Endodermal cell (in vitro differentiated cells): ENCODE measurements around the gene TARBP2. TPM values are rescaled to one million over a fixed set of nuclear protein-coding genes. Genes with fewer than 3 reads are reported as not detected.
A peak's percentile ranks its signal among the peaks of the same experiment; 100 is the strongest.

Source experiments
- DNase-seq: peaks from one replicate; pipeline ENCODE4 v3.0.0-alpha.2; 2017
- H3K27ac ChIP-seq: 2 replicates; pipeline ENCODE4 v1.5.1; 2013; ENCODE audit warnings: mild to moderate bottlenecking, low read depth, low read length, moderate library complexity
- H3K27me3 ChIP-seq: 2 replicates; pipeline ENCODE4 v1.6.1; 2013; ENCODE audit warnings: mild to moderate bottlenecking, low read length, moderate library complexity; ENCODE audit not compliant: insufficient read depth, control insufficient read depth, poor library complexity, severe bottlenecking
- H3K36me3 ChIP-seq: 2 replicates; pipeline ENCODE4 v1.7.0; 2013; ENCODE audit warnings: mild to moderate bottlenecking, low read length, moderate library complexity; ENCODE audit not compliant: control insufficient read depth, insufficient read depth
- H3K4me1 ChIP-seq: one replicate; pipeline ENCODE4 v1.7.0; 2013; ENCODE audit warnings: low read length; ENCODE audit not compliant: control insufficient read depth, insufficient read depth
- H3K4me3 ChIP-seq: 2 replicates; pipeline ENCODE4 v1.5.1; 2013; ENCODE audit warnings: mild to moderate bottlenecking, low read length, moderate library complexity
- H3K9ac ChIP-seq: 2 replicates; pipeline ENCODE4 v1.6.1; 2013; ENCODE audit warnings: mild to moderate bottlenecking, low read length, moderate library complexity; ENCODE audit not compliant: poor library complexity, severe bottlenecking; ENCODE audit errors: extremely low read depth
- H3K9me3 ChIP-seq: 2 replicates; pipeline ENCODE4 v1.6.1; 2013; ENCODE audit warnings: mild to moderate bottlenecking, low read length, moderate library complexity; ENCODE audit not compliant: control insufficient read depth
- H3K27ac Mint-ChIP-seq: 2 replicates; pipeline ENCODE4 v1.8.0; 2020; ENCODE audit warnings: mixed read lengths
- H3K27me3 Mint-ChIP-seq: 2 replicates; pipeline ENCODE4 v1.8.0; 2021; ENCODE audit warnings: mild to moderate bottlenecking, mixed read lengths; ENCODE audit not compliant: insufficient read depth
- H3K36me3 Mint-ChIP-seq: 2 replicates; pipeline ENCODE4 v1.8.0; 2020; ENCODE audit warnings: low read depth, mixed read lengths
- H3K4me1 Mint-ChIP-seq: 2 replicates; pipeline ENCODE4 v1.8.0; 2020; ENCODE audit warnings: mixed read lengths
- H3K4me3 Mint-ChIP-seq: 2 replicates; pipeline ENCODE4 v1.8.0; 2020; ENCODE audit warnings: mild to moderate bottlenecking, moderate library complexity, mixed read lengths
- H3K9me3 Mint-ChIP-seq: 2 replicates; pipeline ENCODE4 v1.8.0; 2020; ENCODE audit warnings: mild to moderate bottlenecking, mixed read lengths
- CTCF ChIP-seq: fragments of 200-600 bp; sonication (generic); conservative IDR thresholded peaks from 2 replicates; pipeline ENCODE4 v1.5.0; 2021; ENCODE audit warnings: antibody characterized with exemption, mild to moderate bottlenecking
- WGBS, 2 experiments: methylation state at CpG; one replicate each; pipeline versions ENCODE4 v1.1.5 to v1.1.7; 2013; ENCODE audit warnings: missing lambda C conversion rate in 2 of 2, mixed read lengths in 1 of 2; ENCODE audit not compliant: insufficient coverage in 1 of 2, insufficient read length in 1 of 2; 5-methylcytosine and 5-hydroxymethylcytosine counted together
- long read RNA-seq, 4 experiments: library from polyadenylated mRNA in 2 of 4; library from RNA in 1 of 4; library from capped mRNA in 1 of 4; stranded (forward) in 3 of 4; unstranded in 1 of 4; transcript quantifications; one replicate each; pipeline ENCODE4 v2.0.0, GENCODE V29; 2020 to 2021; ENCODE audit warnings: inconsistent platforms in 1 of 4
- polyA plus RNA-seq, 2 experiments: library from polyadenylated mRNA; stranded (reverse); fragments of 50-300 nt; gene quantifications; one replicate each; pipeline ENCODE4 v1.2.3, GENCODE V29; 2013
- total RNA-seq, 2 donors: library from RNA; stranded (reverse); fragmentation: NEBNext Ultra II Directional in 1 of 2; extraction: Animal tissue kit (Norgen Biotek cat#: 25700) in 1 of 2; gene quantifications; 2 replicates in 1 of 2; 3 replicates in 1 of 2; pipeline ENCODE4 v1.2.1, GENCODE V29; 2021

TARBP2 gene, protein sequence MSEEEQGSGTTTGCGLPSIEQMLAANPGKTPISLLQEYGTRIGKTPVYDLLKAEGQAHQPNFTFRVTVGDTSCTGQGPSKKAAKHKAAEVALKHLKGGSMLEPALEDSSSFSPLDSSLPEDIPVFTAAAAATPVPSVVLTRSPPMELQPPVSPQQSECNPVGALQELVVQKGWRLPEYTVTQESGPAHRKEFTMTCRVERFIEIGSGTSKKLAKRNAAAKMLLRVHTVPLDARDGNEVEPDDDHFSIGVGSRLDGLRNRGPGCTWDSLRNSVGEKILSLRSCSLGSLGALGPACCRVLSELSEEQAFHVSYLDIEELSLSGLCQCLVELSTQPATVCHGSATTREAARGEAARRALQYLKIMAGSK
- 10 to 100 TPM; 48.4 to 60.3 TPM for total RNA-seq
- 60.9 TPM for polyA plus RNA-seq (2013, experiment 1 of 2)
- 51.7 TPM for polyA plus RNA-seq (2013, experiment 2 of 2)
- long read RNA-seq, experiment 1, partial matches to known transcripts: 11 of 29 reads
- long read RNA-seq, experiment 1, other reads (novel, unspliced or antisense): 11 of 29 reads
- long read RNA-seq, experiment 2, transcript TARBP2-201 (9 exons, 1,867 nt): major isoform, 31 of 79 reads
- long read RNA-seq, experiment 2, transcript TARBP2-202 (9 exons, 1,402 nt): minor isoform, 16 of 79 reads
- long read RNA-seq, experiment 2, partial matches to known transcripts: 4 of 79 reads
- long read RNA-seq, experiment 2, other reads (novel, unspliced or antisense): 24 of 79 reads
- long read RNA-seq, experiment 3, transcript TARBP2-202 (9 exons, 1,402 nt): minor isoform, 19 of 203 reads
- long read RNA-seq, experiment 3, transcript TARBP2-201 (9 exons, 1,867 nt): major isoform, 94 of 203 reads
- long read RNA-seq, experiment 3, transcript TARBP2-214 (9 exons, 1,855 nt): minor isoform, 8 of 203 reads
- long read RNA-seq, experiment 3, partial matches to known transcripts: 10 of 203 reads
- long read RNA-seq, experiment 3, other reads (novel, unspliced or antisense): 71 of 203 reads
- long read RNA-seq, experiment 4, transcript TARBP2-214 (9 exons, 1,855 nt): minor isoform, 7 of 91 reads
- long read RNA-seq, experiment 4, transcript TARBP2-202 (9 exons, 1,402 nt): minor isoform, 10 of 91 reads
- long read RNA-seq, experiment 4, transcript TARBP2-201 (9 exons, 1,867 nt): major isoform, 35 of 91 reads
- long read RNA-seq, experiment 4, partial matches to known transcripts: 0 of 91 reads
- long read RNA-seq, experiment 4, other reads (novel, unspliced or antisense): 37 of 91 reads

- Histone ChIP-seq H3K9me3 (no peaks in the 10 kb centered on the region), H3K27ac (peak within 1 kb of the TSS; percentile 99), H3K4me1 (peaks cover 11% of the 10 kb centered on the region), H3K36me3 (peaks cover 25% of the 10 kb centered on the region), H3K9ac (peak within 1 kb of the TSS; percentile 88), H3K4me3 (peak within 1 kb of the TSS; percentile 85), H3K27me3 (no peaks in the 10 kb centered on the region)
- no peak for TF ChIP-seq CTCF
- Mint-ChIP-seq H3K9me3 (no peaks in the 10 kb centered on the region), H3K4me3 (peak within 1 kb of the TSS; percentile 79), H3K27me3 (peaks cover 2% of the 10 kb centered on the region), H3K36me3 (peaks cover 22% of the 10 kb centered on the region), H3K27ac (peak within 1 kb of the TSS; percentile 99), H3K4me1 (peaks cover 25% of the 10 kb centered on the region)
- 0% methylated on average over 31 to 74 of the region's 74 CpGs for WGBS, 2 experiments
- peak; percentile 100 for DNase-seq
Observed at GRCh38 chr12:53500776-53501614, at the start of gene TARBP2. Gene TARBP2, plus strand, starts transcription at chr12:53501283. Its CDS starts 126 bp downstream, at chr12:53501409.

DNA sequence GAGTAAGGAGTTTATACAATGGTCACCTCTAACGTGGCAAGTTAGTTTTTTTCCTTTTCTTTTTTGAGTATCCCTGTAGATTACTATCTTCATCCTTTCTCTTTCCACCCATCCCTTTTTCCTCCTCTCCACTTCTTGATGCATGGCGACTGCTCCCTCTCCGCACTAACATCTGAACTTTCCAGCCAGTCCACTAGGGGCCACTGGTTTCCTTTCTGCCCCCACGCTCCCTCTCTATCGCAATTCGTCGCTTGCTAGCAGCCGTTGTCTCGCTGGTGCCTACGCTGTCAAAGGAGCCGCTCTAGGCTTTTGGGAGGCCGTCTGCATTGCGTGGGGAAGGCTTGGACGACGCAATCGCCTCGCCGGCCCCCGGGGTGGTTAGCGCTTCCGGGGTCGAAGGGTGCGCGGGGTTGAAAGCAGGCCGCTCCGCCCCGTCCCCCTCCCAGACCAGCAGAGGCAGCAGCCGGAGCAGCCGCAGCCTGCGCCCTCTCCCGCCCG, 49.4 kb upstream of the TARBP2 start, which contains the start of gene PCBP2:
PCBP2 (plus strand) TSS at position 442 of the 498 bp plus-strand sequence. CDS start 2,699 bp downstream, outside the sequence.
- H3K27me3 Mint-ChIP-seq: no peaks in the 10 kb centered on the region
- peak within 1 kb of the TSS; percentile 92 for H3K4me3 Mint-ChIP-seq
- peaks cover 31% of the 10 kb centered on the region for H3K4me1 Mint-ChIP-seq
- Histone ChIP-seq H3K36me3 (peaks cover 46% of the 10 kb centered on the region), H3K9ac (peak within 1 kb of the TSS; percentile 99), H3K4me3 (peak within 1 kb of the TSS; percentile 100), H3K27ac (peak within 1 kb of the TSS; percentile 99), H3K27me3 (no peaks in the 10 kb centered on the region), H3K4me1 (peaks cover 10% of the 10 kb centered on the region), H3K9me3 (no peaks in the 10 kb centered on the region)
- H3K27ac Mint-ChIP-seq: peak within 1 kb of the TSS; percentile 100
- no peaks in the 10 kb centered on the region for H3K9me3 Mint-ChIP-seq
- DNase-seq: peak; percentile 100
- WGBS, 2 experiments: 0% methylated on average over 4 to 24 of the region's 32 CpGs
- peak; percentile 86 for TF ChIP-seq CTCF
- H3K36me3 Mint-ChIP-seq: peaks cover 51% of the 10 kb centered on the region
